Subcutaneous adipose tissue (tissue), 4 donors: ENCODE data around the gene KRR1. TPM values are rescaled to one million over a fixed set of nuclear protein-coding genes. Genes with fewer than 3 reads are reported as not detected.

Source experiments
- CTCF ChIP-seq: fragments of 450-650 bp; IDR thresholded peaks from one replicate; pipeline ENCODE4 v1.5.1; 2016; ENCODE audit warnings: low read depth, mild to moderate bottlenecking, control low read depth, antibody characterized with exemption, moderate library complexity
- total RNA-seq, 4 donors: library from RNA; depleted of rRNA; stranded (reverse); fragments of >200 nt; gene quantifications; one replicate each; pipeline ENCODE4 v1.1.0, GENCODE V29; 2016

Gene KRR1
- total RNA-seq, 4 donors from 2014 or later, result 21.9 to 66.7 (median 31.8) TPM

DNA sequence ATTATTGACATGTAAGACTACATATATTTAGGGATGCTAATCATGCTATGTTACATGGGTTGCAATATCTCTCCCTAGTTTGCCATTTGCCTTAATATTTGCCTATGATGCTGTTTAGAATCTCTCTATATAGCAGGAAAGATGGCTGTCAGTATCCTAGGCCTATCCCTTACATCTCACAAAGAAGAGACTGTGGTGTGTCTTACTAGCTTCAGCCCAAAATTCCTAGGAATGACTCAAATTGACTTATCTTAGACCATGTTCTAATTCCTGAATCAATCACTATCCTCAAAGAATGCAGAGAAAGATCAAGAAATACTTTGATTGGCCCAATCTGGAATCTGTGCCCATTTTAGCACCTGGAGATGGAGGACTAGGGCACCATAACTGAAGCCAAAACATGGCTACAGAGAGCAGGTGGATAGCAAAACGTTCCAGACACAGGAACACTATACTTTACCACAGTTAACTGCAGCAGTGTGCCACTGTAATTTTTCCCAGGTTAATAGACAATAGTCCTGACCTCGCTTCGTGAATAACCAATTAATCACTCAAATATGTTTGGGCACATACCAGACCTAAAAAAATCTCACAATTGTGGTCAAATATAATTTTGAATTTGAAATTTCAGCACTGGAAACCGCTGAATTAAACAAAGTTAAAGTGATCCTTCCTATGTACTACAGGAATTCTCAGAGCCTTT lies 63.6 kb downstream of the KRR1 start:
- TF ChIP-seq CTCF, result no peak

DNA sequence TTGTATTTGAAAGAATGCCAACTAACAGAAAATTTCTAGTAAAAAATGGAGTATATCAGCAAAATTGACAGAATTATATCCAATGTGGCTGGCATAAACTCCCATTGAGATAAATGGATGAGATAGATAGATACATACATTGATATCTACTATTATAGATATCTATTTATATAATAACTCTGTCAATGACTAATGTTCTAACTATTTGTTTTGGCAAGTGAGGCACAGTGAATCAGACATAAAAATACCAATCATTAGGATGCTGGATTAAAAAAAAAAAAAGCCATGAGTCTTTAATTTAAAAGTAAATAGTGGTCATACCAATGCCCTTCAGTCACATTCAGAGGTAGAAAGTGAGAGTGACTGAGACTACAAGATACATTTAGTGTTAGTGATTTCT lies 64.6 kb downstream of the KRR1 start:
- TF ChIP-seq CTCF, result no peak

DNA sequence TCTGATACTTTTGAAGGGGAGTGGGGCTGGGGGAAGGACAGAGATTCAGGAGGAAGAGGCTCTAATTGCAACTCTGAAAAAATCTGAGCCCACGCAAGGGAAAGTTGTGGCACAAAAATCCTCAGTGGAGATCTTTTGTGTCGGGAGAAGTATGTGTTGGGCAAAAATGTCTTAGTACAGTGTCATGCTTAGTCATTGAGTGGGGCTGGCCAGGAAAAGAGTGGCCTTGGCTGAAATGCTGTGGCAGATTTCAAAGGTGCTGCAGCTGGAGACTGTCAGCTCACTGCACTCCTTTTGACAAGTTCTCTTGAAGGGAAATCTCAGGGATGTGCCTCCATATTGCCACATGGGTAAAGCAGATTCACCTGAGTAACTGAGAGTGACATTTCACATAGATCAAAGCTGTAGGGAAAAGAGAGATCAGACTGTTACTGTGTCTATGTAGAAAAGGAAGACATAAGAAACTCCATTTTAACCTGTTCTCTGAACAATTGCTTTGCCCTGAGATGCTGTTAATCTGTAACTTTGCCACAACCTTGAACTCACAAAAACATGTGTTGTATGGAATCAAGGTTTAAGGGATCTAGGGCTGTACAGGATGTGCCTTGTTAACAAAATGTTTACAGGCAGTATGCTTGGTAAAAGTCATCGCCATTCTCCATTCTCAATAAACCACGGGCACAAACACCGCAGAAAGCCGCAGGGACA lies 66.8 kb downstream of the KRR1 start:
- TF ChIP-seq CTCF, result no peak

GRCh38 chr12:75443709-75444108 lies 67.7 kb downstream of the KRR1 start:
- no peak for TF ChIP-seq CTCF

Other genes with a start within 250 kb of the KRR1 start
- 10 to 100 TPM in 3 of 4 donors, 1 to 10 TPM in 1; 8.6 to 22.2 (median 14.9) TPM for gene CAPS2, start 181.3 kb downstream of the KRR1 start, total RNA-seq
- not detected for gene GLIPR1L1, start 176.9 kb downstream of the KRR1 start, total RNA-seq
- gene GLIPR1L2, start 120.5 kb downstream of the KRR1 start, total RNA-seq, result 1 to 10 TPM in 3 of 4 donors, under 1 TPM in 1; 0.66 to 2.5 (median 1.6) TPM
- gene GLIPR1, start 30.9 kb downstream of the KRR1 start, total RNA-seq, result 10 to 100 TPM in 3 of 4 donors, 1 to 10 TPM in 1; 8.9 to 82.6 (median 24.2) TPM